ENCODE data around the gene TMPRSS2. TPM values are rescaled to one million over a fixed set of nuclear protein-coding genes. Genes with fewer than 3 reads are reported as not detected.

Gene TMPRSS2
- total and polyA plus RNA-seq, 12 donors = under 0.01 to 0.61 (median 0.17) TPM; not detected in 7

DNA sequence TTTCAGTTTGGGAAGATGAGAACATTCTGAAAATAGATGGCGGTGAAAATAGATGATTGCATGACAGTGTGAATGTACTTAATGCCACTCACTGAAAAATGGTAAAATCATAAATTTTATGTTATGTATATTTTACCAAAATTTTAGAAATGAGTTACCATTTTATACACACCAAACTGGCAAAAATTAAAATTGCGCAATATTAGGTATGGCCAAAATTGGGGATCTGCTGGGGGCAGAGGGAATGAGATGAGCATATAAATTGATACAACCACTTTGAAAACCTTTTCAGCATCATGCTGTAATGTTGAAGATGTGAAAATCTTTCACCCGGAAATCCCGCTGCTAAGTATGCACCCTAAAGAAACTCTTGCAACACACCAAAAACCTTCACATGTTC lies 10.8 kb upstream of the TMPRSS2 start:
- 91 to 95% (median 93%) methylated on average over 4 of the region's 4 CpGs for WGBS, 4 donors
- Histone ChIP-seq H3K36me3 (replicated peaks in 1 of 2) (no peaks in the 10 kb centered on the region), H3K4me1 (replicated peaks in 1 of 2) (no peaks in the 10 kb centered on the region), H3K27ac (no peak overlapping the region), H3K9me3 (replicated peaks in 1 of 3) (no peaks in the 10 kb centered on the region), H3K27me3 (no peaks in the 10 kb centered on the region), H3K4me3 (no peak overlapping the region)
- DNase-seq = no peak
- TF ChIP-seq, protein P1, sequence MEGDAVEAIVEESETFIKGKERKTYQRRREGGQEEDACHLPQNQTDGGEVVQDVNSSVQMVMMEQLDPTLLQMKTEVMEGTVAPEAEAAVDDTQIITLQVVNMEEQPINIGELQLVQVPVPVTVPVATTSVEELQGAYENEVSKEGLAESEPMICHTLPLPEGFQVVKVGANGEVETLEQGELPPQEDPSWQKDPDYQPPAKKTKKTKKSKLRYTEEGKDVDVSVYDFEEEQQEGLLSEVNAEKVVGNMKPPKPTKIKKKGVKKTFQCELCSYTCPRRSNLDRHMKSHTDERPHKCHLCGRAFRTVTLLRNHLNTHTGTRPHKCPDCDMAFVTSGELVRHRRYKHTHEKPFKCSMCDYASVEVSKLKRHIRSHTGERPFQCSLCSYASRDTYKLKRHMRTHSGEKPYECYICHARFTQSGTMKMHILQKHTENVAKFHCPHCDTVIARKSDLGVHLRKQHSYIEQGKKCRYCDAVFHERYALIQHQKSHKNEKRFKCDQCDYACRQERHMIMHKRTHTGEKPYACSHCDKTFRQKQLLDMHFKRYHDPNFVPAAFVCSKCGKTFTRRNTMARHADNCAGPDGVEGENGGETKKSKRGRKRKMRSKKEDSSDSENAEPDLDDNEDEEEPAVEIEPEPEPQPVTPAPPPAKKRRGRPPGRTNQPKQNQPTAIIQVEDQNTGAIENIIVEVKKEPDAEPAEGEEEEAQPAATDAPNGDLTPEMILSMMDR (IDR thresholded peaks at IDR 0.05) = no peak
- no peak for TF ChIP-seq POLR2A (IDR thresholded peaks at IDR 0.05)
- intact Hi-C loops (cut with DNase I) = no loop called here

DNA sequence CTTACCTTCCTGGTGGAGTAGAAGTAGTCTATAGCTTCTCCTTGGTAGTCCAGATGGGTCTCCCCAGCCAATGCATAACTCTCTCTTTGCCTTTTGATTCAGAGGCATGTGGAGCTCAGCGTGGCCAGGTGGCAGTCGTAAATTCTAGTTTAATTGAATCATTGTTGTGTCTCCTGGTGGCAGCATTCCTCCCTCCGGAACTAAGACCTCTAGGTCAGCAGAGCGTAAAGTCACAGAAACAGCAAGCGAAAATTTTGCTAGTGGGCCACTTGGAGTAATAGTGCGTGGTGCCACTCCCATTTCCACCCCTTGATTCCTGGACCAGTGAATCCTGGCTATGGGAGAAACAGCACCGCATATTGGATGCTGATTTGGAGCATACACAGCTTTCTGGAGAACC lies 3.9 kb upstream of the TMPRSS2 start:
- intact Hi-C loops (cut with DNase I) = no loop called here

DNA sequence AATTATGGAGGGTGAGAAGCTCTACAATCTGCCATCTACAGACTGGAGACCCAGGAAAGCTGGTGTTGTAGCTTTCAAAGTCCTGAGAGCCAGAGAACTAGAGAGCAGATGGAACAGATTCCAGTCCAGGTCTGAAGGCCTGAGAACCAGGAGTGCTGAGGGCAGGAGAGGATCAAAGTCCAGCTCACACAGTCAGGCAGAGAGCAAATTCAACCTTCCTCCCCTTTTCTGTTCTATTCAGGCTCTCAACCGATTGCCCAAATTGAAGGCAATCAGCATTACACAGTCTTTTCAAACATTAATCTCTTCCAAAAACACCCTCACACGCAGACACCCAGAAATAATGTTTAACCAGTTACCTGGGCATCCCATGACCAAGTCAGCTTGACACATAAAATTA lies 2.5 kb upstream of the TMPRSS2 start:
- peaks cover 39% of the 10 kb centered on the region for H3K27me3 ChIP-seq

More for the DNA sequence above, 3.9 kb upstream of the TMPRSS2 start:
- WGBS, 4 donors = 37 to 50% (median 46%) methylated on average over 7 of the region's 7 CpGs
- Histone ChIP-seq H3K4me3 (no peak overlapping the region), H3K4me1 (replicated peaks in 1 of 2) (no peaks in the 10 kb centered on the region), H3K27ac (no peak overlapping the region), H3K27me3 (peaks cover 27% of the 10 kb centered on the region), H3K36me3 (replicated peaks in 1 of 2) (no peaks in the 10 kb centered on the region), H3K9me3 (replicated peaks in 1 of 3) (no peaks in the 10 kb centered on the region)
- TF ChIP-seq, protein P1 (IDR thresholded peaks at IDR 0.05) = no peak
- TF ChIP-seq POLR2A (IDR thresholded peaks at IDR 0.05) = no peak
- DNase-seq = no peak

DNA sequence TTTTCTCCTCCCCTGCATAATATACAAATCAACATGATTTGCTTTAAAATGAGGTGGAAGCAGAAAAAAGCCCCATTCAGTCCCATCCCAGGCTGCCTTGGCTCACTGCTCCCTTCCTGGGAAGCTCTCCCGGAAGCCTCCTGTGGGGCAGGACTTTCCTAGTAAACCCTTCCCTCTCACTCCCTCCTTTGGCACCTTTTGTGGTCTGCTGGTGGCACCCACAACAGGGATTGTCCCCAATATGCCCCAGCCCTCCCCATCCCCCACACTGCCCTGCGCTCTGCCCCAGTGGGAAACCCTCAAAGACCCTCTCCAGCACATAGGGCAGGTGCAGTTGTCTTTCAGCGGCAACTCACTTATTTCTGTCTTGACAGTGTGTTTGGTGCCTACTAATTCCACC lies 1.8 kb upstream of the TMPRSS2 start:
- Histone ChIP-seq H3K9me3 (replicated peaks in 1 of 3) (no peaks in the 10 kb centered on the region), H3K36me3 (replicated peaks in 1 of 2) (no peaks in the 10 kb centered on the region), H3K4me3 (no peak overlapping the region), H3K27me3 (peaks cover 44% of the 10 kb centered on the region), H3K27ac (no peak overlapping the region), H3K4me1 (replicated peaks in 1 of 2) (no peaks in the 10 kb centered on the region)
- 47 to 81% (median 59%) methylated on average over 2 to 3 of the region's 3 CpGs for WGBS, 4 donors
- DNase-seq = no peak
- no peak for TF ChIP-seq POLR2A (IDR thresholded peaks at IDR 0.05)
- TF ChIP-seq, protein P1 (IDR thresholded peaks at IDR 0.05) = no peak
- intact Hi-C loops (cut with DNase I) = no loop called here

More for the DNA sequence above, 2.5 kb upstream of the TMPRSS2 start:
- intact Hi-C loops (cut with DNase I) = no loop called here
- Histone ChIP-seq H3K4me1 (replicated peaks in 1 of 2) (no peaks in the 10 kb centered on the region), H3K4me3 (no peak overlapping the region), H3K27ac (no peak overlapping the region), H3K36me3 (replicated peaks in 1 of 2) (no peaks in the 10 kb centered on the region), H3K9me3 (replicated peaks in 1 of 3) (no peaks in the 10 kb centered on the region)
- DNase-seq = no peak
- WGBS, 4 donors = 0 to 55% (median 48%) methylated on average over 2 of the region's 2 CpGs
- TF ChIP-seq, protein P1 (IDR thresholded peaks at IDR 0.05) = no peak
- TF ChIP-seq POLR2A (IDR thresholded peaks at IDR 0.05) = no peak

Measured in adrenal gland (tissue), 12 donors.